IMR-90 (cell line): ENCODE data around the gene UBN1. TPM values are rescaled to one million over a fixed set of nuclear protein-coding genes. Genes with fewer than 3 reads are reported as not detected.

Source experiments
- ATAC-seq: fragments of 200-7000 bp; cut with Tn5 transposase; 2 replicates; pipeline ENCODE4 v1.9.1; 2020; ENCODE audit warnings: low read depth, mild to moderate bottlenecking, moderate library complexity
- BruUV-seq: library from RNA; stranded (reverse); fragments of 400-500 nt; replicated peaks from 2 replicates; lab custom pipeline; 2021; lab: Mats Ljungman, UMichigan
- CTCF ChIA-PET: fragments of 300-600 bp; formaldehyde crosslinking; extraction: SDS; loops from one replicate; lab custom pipeline; 2021; ENCODE audit warnings: antibody characterized with exemption; lab: Yijun Ruan, JAX
- POLR2A ChIA-PET: fragments of 300-600 bp; sonication (Branson Sonifier 250); formaldehyde crosslinking; loops from one replicate; lab custom pipeline; 2022; ENCODE audit warnings: antibody characterized with exemption; ENCODE audit not compliant: unreplicated experiment; lab: Charles Lee
- DNase-seq: peaks from one replicate; pipeline ENCODE4 v3.0.0; 2013
- H2AFZ ChIP-seq: replicated peaks from 2 replicates; pipeline ENCODE3; 2013; ENCODE audit warnings: low read length, mild to moderate bottlenecking; ENCODE audit not compliant: poor library complexity
- H2AK5ac ChIP-seq: 2 replicates; pipeline ENCODE4 v1.6.1; 2013; ENCODE audit warnings: low read depth, low read length, inconsistent platforms
- H2AK9ac ChIP-seq: replicated peaks from 2 replicates; pipeline ENCODE3; 2013; ENCODE audit warnings: mild to moderate bottlenecking, low read depth, low read length, moderate library complexity; ENCODE audit not compliant: poor library complexity
- H2BK120ac ChIP-seq: 2 replicates; pipeline ENCODE4 v1.6.1; 2013; ENCODE audit warnings: low read depth, low read length, inconsistent platforms
- H2BK15ac ChIP-seq: 3 replicates; pipeline ENCODE4 v1.6.1; 2013; ENCODE audit warnings: low read depth, low read length, inconsistent platforms
- H2BK20ac ChIP-seq: 2 replicates; pipeline ENCODE4 v1.6.1; 2013; ENCODE audit warnings: low read depth, mild to moderate bottlenecking, inconsistent platforms, low read length, moderate library complexity
- H2BK5ac ChIP-seq: 2 replicates; pipeline ENCODE4 v1.6.1; 2013; ENCODE audit warnings: mild to moderate bottlenecking, low read depth, low read length, inconsistent platforms; ENCODE audit not compliant: poor library complexity, severe bottlenecking
- H3K14ac ChIP-seq: replicated peaks from 2 replicates; pipeline ENCODE4 v1.6.1; 2013; ENCODE audit warnings: low read depth, low read length, inconsistent platforms
- H3K18ac ChIP-seq: 2 replicates; pipeline ENCODE4 v1.6.1; 2013; ENCODE audit warnings: low read depth, low read length, control low read depth
- H3K23ac ChIP-seq: 2 replicates; pipeline ENCODE4 v1.6.1; 2013; ENCODE audit warnings: low read depth, low read length, inconsistent platforms
- H3K27ac ChIP-seq: 2 replicates; pipeline ENCODE4 v1.5.1; 2013; ENCODE audit warnings: mild to moderate bottlenecking, control low read depth, low read length; ENCODE audit not compliant: insufficient read depth
- H3K27me3 ChIP-seq: 2 replicates; pipeline ENCODE4 v1.6.1; 2013; ENCODE audit warnings: low read length; ENCODE audit not compliant: control insufficient read depth, insufficient read depth
- H3K36me3 ChIP-seq: 2 replicates; pipeline ENCODE4 v1.6.1; 2013; ENCODE audit warnings: low read length, mixed read lengths; ENCODE audit not compliant: control insufficient read depth, insufficient read depth
- H3K4ac ChIP-seq: 2 replicates; pipeline ENCODE4 v1.6.1; 2013; ENCODE audit warnings: low read depth, low read length, inconsistent platforms
- H3K4me1 ChIP-seq: 2 replicates; pipeline ENCODE4 v1.6.1; 2013; ENCODE audit warnings: low read length, mixed read lengths; ENCODE audit not compliant: control insufficient read depth, insufficient read depth
- H3K4me2 ChIP-seq: 2 replicates; pipeline ENCODE4 v1.6.1; 2013; ENCODE audit warnings: low read depth, mild to moderate bottlenecking, control low read depth, low read length, moderate library complexity
- H3K4me3 ChIP-seq: 2 replicates; pipeline ENCODE4 v1.5.1; 2013; ENCODE audit warnings: low read depth, mild to moderate bottlenecking, control low read depth, low read length, moderate library complexity; ENCODE audit not compliant: insufficient read depth
- H3K56ac ChIP-seq: 2 replicates; pipeline ENCODE4 v1.6.1; 2013; ENCODE audit warnings: low read length, inconsistent platforms; ENCODE audit not compliant: insufficient read depth; ENCODE audit errors: extremely low read depth
- H3K79me1 ChIP-seq, 2 experiments: 2 replicates each; pipeline ENCODE4 v1.6.1; 2013; ENCODE audit warnings: low read length in 2 of 2, inconsistent platforms in 1 of 2, low read depth in 1 of 2
- H3K9ac ChIP-seq: 2 replicates; pipeline ENCODE4 v1.6.1; 2013; ENCODE audit warnings: low read depth, low read length, control low read depth
- H3K9me1 ChIP-seq: 2 replicates; pipeline ENCODE4 v1.6.1; 2013; ENCODE audit warnings: low read length, inconsistent platforms; ENCODE audit not compliant: insufficient read depth
- H3K9me3 ChIP-seq: 2 replicates; pipeline ENCODE4 v1.6.1; 2013; ENCODE audit warnings: low read length; ENCODE audit not compliant: control insufficient read depth, insufficient read depth
- H4K20me1 ChIP-seq: 2 replicates; pipeline ENCODE4 v1.6.1; 2013; ENCODE audit warnings: low read length, inconsistent platforms; ENCODE audit not compliant: insufficient read depth
- H4K5ac ChIP-seq: 2 replicates; pipeline ENCODE4 v1.6.1; 2013; ENCODE audit warnings: mild to moderate bottlenecking, low read depth, low read length, control low read depth
- H4K8ac ChIP-seq, 2 experiments: 2 replicates each; pipeline ENCODE4 v1.6.1; 2013; ENCODE audit warnings: low read depth in 2 of 2, low read length in 2 of 2, control low read depth in 1 of 2, inconsistent platforms in 1 of 2
- H4K91ac ChIP-seq: 2 replicates; pipeline ENCODE4 v1.6.1; 2013; ENCODE audit warnings: low read depth, low read length, inconsistent platforms; ENCODE audit not compliant: insufficient read depth
- BHLHE40 ChIP-seq: fragments of 150-350 bp; IDR thresholded peaks from 2 replicates; pipeline ENCODE4 v1.6.1; 2016; ENCODE audit warnings: mild to moderate bottlenecking, low read depth, low read length
- CHD1 ChIP-seq: IDR thresholded peaks from 2 replicates; pipeline ENCODE4 v1.6.1; 2012; ENCODE audit warnings: low read depth, low read length, improper control_type of control experiment
- MAFK ChIP-seq: IDR thresholded peaks from 2 replicates; pipeline ENCODE4 v1.6.1; 2012; ENCODE audit warnings: low read depth, low read length, improper control_type of control experiment
- MAZ ChIP-seq: IDR thresholded peaks from 2 replicates; pipeline ENCODE4 v1.6.1; 2012; ENCODE audit warnings: low read depth, mild to moderate bottlenecking, low read length, improper control_type of control experiment, moderate library complexity, borderline replicate concordance
- MXI1 ChIP-seq: IDR thresholded peaks from 2 replicates; pipeline ENCODE4 v1.6.1; 2012; ENCODE audit warnings: low read depth, mild to moderate bottlenecking, low read length, moderate library complexity, borderline replicate concordance
- RAD21 ChIP-seq: IDR thresholded peaks from 2 replicates; pipeline ENCODE4 v1.6.1; 2012; ENCODE audit warnings: low read length, improper control_type of control experiment
- RCOR1 ChIP-seq: IDR thresholded peaks from 2 replicates; pipeline ENCODE4 v1.6.1; 2012; ENCODE audit warnings: mild to moderate bottlenecking, low read length, improper control_type of control experiment; ENCODE audit not compliant: insufficient replicate concordance
- RFX5 ChIP-seq: IDR thresholded peaks from 2 replicates; pipeline ENCODE4 v1.8.0; 2012; ENCODE audit warnings: low read depth, mild to moderate bottlenecking, low read length, moderate library complexity
- SMC3 ChIP-seq: fragments of 150-350 bp; IDR thresholded peaks from 2 replicates; pipeline ENCODE4 v1.6.1; 2016; ENCODE audit warnings: low read depth, mild to moderate bottlenecking, antibody characterized with exemption, low read length, moderate library complexity
- WGBS, 2 experiments: methylation state at CpG; one replicate each; pipeline versions ENCODE4 v1.1.5 to v1.1.7; 2013; ENCODE audit warnings: missing lambda C conversion rate in 2 of 2; ENCODE audit not compliant: insufficient read length in 1 of 2; ENCODE audit errors: extremely low coverage in 2 of 2; 5-methylcytosine and 5-hydroxymethylcytosine counted together
- dilution Hi-C: fragments of 300-500 bp; cut with HindIII; formaldehyde crosslinking; loops from one replicate; pipeline ENCODE4 v1.14.3; 2018; ENCODE audit warnings: low sequenced_read_pairs; ENCODE audit not compliant: unreplicated experiment
- in situ Hi-C: fragments of 300-500 bp; cut with MboI; formaldehyde crosslinking; loops from 3 replicates; pipeline ENCODE4 v1.14.3; 2019; ENCODE audit warnings: low sequenced_read_pairs, inconsistent platforms, mixed read lengths
- intact Hi-C: fragments of 100-400 bp; cut with micrococcal nuclease; formaldehyde crosslinking; loops from 2 replicates; pipeline ENCODE4 v1.10.0; 2022
- polyA plus RNA-seq, 3 experiments: library from polyadenylated mRNA; depleted of rRNA; stranded (reverse); fragments of >200 nt; gene quantifications; 2 replicates each; pipeline ENCODE4 v1.2.3, GENCODE V29; 2012; ENCODE audit warnings: low replicate concordance in 1 of 3
- total RNA-seq: library from RNA; depleted of rRNA; stranded (reverse); fragments of >200 nt; gene quantifications from 2 replicates; pipeline ENCODE4 v1.2.3, GENCODE V29; 2012
- TF ChIP-seq, protein P1 (sequence below): fragments of 150-350 bp; IDR thresholded peaks from 2 replicates; pipeline ENCODE4 v1.6.1; 2016; ENCODE audit warnings: low read depth, mild to moderate bottlenecking, low read length, moderate library complexity, borderline replicate concordance
- TF ChIP-seq, protein P2 (sequence below): fragments of 150-350 bp; IDR thresholded peaks from 2 replicates; pipeline ENCODE4 v1.6.1; 2017; ENCODE audit warnings: mild to moderate bottlenecking, antibody characterized with exemption, low read length, low read depth
- TF ChIP-seq, protein P3 (sequence below): conservative IDR thresholded peaks from 2 replicates; pipeline ENCODE4 v1.5.1; 2012; ENCODE audit warnings: mild to moderate bottlenecking, low read depth, low read length, improper control_type of control experiment

UBN1 gene
- total and polyA plus RNA-seq, 2 of the 4 experiments (the other 2 are of a cell fraction), result 5.7 to 16.3 TPM

DNA sequence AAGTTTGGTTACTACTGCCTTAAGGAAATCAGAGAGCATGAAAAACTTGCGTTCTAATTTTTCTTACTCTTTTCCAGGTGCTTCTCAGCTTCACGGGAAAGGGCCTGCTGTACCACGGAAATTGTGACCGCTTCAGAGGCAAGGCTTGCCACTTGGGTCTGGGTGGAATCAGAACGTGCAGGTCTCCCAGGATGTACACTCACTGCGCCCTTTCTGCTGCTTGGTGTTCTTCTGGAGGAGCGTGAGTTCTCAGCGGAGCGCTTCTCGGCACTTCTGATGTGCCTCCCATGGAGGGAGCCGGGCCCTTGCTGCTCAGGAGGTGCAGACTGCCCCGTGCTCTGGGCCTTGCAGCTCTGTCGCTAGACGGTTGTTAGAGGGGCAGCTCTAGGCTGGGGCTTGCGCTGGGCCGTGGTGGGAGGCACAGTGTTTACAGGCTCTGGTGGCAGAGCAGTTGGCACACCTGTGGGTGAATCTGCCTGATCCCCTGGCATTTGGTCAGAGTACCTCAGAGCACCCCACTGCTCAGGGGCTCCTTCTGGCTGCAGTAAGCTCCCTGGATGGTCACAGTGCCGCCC is 32.8 kb downstream of the UBN1 start:
- H3K79me1 ChIP-seq, result peaks cover 8 to 37% of the 10 kb centered on the region in 2 experiments; a peak in 3 of 4 replicates
- no peak overlapping the region for H4K8ac ChIP-seq
- CTCF ChIA-PET, result no interaction called here
- dilution Hi-C loops (no loop called here), intact Hi-C loops (loop anchor here (5.0 kb wide), 1 partner anchor 62 kb away; no protein-coding TSS in a partner anchor), in situ Hi-C loops (loop anchor here (10.0 kb wide), 1 partner anchor 65 kb away; no protein-coding TSS in a partner anchor)
- no peak overlapping the region for H3K4ac ChIP-seq
- no peak overlapping the region for H2BK20ac ChIP-seq
- TF ChIP-seq MXI1 (no peak), SMC3 (no peak), BHLHE40 (no peak), RCOR1 (no peak), CHD1 (no peak), RAD21 (no peak), MAZ (no peak), MAFK (no peak), RFX5 (no peak)
- TF ChIP-seq, protein P1, sequence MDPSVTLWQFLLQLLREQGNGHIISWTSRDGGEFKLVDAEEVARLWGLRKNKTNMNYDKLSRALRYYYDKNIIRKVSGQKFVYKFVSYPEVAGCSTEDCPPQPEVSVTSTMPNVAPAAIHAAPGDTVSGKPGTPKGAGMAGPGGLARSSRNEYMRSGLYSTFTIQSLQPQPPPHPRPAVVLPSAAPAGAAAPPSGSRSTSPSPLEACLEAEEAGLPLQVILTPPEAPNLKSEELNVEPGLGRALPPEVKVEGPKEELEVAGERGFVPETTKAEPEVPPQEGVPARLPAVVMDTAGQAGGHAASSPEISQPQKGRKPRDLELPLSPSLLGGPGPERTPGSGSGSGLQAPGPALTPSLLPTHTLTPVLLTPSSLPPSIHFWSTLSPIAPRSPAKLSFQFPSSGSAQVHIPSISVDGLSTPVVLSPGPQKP, result no peak
- TF ChIP-seq, protein P2, sequence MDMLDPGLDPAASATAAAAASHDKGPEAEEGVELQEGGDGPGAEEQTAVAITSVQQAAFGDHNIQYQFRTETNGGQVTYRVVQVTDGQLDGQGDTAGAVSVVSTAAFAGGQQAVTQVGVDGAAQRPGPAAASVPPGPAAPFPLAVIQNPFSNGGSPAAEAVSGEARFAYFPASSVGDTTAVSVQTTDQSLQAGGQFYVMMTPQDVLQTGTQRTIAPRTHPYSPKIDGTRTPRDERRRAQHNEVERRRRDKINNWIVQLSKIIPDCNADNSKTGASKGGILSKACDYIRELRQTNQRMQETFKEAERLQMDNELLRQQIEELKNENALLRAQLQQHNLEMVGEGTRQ, result no peak
- TF ChIP-seq, protein P3, sequence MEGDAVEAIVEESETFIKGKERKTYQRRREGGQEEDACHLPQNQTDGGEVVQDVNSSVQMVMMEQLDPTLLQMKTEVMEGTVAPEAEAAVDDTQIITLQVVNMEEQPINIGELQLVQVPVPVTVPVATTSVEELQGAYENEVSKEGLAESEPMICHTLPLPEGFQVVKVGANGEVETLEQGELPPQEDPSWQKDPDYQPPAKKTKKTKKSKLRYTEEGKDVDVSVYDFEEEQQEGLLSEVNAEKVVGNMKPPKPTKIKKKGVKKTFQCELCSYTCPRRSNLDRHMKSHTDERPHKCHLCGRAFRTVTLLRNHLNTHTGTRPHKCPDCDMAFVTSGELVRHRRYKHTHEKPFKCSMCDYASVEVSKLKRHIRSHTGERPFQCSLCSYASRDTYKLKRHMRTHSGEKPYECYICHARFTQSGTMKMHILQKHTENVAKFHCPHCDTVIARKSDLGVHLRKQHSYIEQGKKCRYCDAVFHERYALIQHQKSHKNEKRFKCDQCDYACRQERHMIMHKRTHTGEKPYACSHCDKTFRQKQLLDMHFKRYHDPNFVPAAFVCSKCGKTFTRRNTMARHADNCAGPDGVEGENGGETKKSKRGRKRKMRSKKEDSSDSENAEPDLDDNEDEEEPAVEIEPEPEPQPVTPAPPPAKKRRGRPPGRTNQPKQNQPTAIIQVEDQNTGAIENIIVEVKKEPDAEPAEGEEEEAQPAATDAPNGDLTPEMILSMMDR, result no peak
- H3K18ac ChIP-seq, result no peak overlapping the region
- H3K4me1 ChIP-seq, result peaks cover 9% of the 10 kb centered on the region
- no peak for DNase-seq
- no peak overlapping the region for H3K4me2 ChIP-seq
- peaks cover 10% of the 10 kb centered on the region for H3K9me1 ChIP-seq
- H4K91ac ChIP-seq, result no peak overlapping the region
- 93% methylated on average over 8 of the region's 17 CpGs; no CpG with 5 or more reads in 1 of the 2 experiments for whole genome bisulfite sequencing, 2 experiments
- no peak overlapping the region for H3K23ac ChIP-seq
- no peaks in the 10 kb centered on the region for H3K9me3 ChIP-seq
- no peak overlapping the region for H4K5ac ChIP-seq
- BruUV-seq, result no TSS peak
- peaks cover 75% of the 10 kb centered on the region for H3K36me3 ChIP-seq
- no peak overlapping the region for H3K27ac ChIP-seq
- no peak overlapping the region for H2AK5ac ChIP-seq
- no peak for ATAC-seq
- H3K9ac ChIP-seq, result no peak overlapping the region
- no peak overlapping the region for H3K56ac ChIP-seq
- POLR2A ChIA-PET, result no interaction called here
- H3K14ac ChIP-seq, result no peak overlapping the region
- H2BK15ac ChIP-seq, result no peak overlapping the region
- H2AK9ac ChIP-seq, result no peak overlapping the region
- peaks cover 21% of the 10 kb centered on the region; the same call in 1 of the 2 replicates for H4K20me1 ChIP-seq
- no peak overlapping the region for H3K4me3 ChIP-seq
- H2AFZ ChIP-seq, result no peak overlapping the region
- H3K27me3 ChIP-seq, result no peaks in the 10 kb centered on the region
- H2BK5ac ChIP-seq, result no peak overlapping the region
- no peak overlapping the region for H2BK120ac ChIP-seq
